ENCODE results near the gene MAMDC2. TPM values are rescaled to one million over a fixed set of nuclear protein-coding genes. Genes with fewer than 3 reads are reported as not detected.

Gene MAMDC2
- not detected for total RNA-seq

- DNase-seq (no peak), ATAC-seq (replicated peaks in 1 of 2) (peak in 1 of 2 donors; percentile 25)
- Mint-ChIP-seq H3K36me3 (ENCODE audit: insufficient read depth in 2 of 2) (no peaks in the 10 kb centered on the region), H3K9me3 (no peaks in the 10 kb centered on the region), H3K4me3 (peak within 1 kb of the TSS; percentile 55 to 70), H3K27ac (no peak within 1 kb of the TSS), H3K27me3 (ENCODE audit: low read depth) (peaks cover 51% of the 10 kb centered on the region), H3K4me1 (ENCODE audit: low read depth) (peaks cover 6% of the 10 kb centered on the region)
These were observed at the start of gene MAMDC2 for GRCh38 chr9:70043689-70044489. Gene MAMDC2 (plus strand): TSS chr9:70043848. CDS start chr9:70044198, 350 bp downstream.

DNA sequence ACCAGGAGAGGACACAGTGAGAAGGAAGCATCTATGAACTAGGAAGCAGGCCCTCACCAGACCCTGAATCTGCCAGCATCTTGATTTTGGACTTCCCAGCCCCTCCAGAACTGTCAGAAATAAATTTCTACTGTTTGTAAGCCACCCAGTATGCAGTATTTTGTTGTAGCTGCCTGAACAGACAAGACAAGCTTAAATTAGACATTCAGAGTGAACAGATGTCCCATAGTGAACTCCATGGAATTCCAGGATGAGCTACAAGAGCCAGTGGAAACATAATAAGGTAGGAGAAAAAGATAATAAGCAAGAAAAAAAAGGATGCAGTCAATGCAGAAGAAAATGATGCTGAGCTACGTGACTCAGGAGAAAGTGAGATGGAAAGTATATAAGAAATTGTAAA lies 47.8 kb upstream of the MAMDC2 start:
- ATAC-seq (replicated peaks in 1 of 2) (no peak), DNase-seq (no peak)
- no peak overlapping the region for H3K27ac Mint-ChIP-seq
- H3K4me1 Mint-ChIP-seq (ENCODE audit: low read depth): no peaks in the 10 kb centered on the region
- no peaks in the 10 kb centered on the region for H3K9me3 Mint-ChIP-seq
- H3K4me3 Mint-ChIP-seq: no peak overlapping the region
- peaks cover 34% of the 10 kb centered on the region for H3K27me3 Mint-ChIP-seq (ENCODE audit: low read depth)
- H3K36me3 Mint-ChIP-seq (ENCODE audit: insufficient read depth in 2 of 2): no peaks in the 10 kb centered on the region

DNA sequence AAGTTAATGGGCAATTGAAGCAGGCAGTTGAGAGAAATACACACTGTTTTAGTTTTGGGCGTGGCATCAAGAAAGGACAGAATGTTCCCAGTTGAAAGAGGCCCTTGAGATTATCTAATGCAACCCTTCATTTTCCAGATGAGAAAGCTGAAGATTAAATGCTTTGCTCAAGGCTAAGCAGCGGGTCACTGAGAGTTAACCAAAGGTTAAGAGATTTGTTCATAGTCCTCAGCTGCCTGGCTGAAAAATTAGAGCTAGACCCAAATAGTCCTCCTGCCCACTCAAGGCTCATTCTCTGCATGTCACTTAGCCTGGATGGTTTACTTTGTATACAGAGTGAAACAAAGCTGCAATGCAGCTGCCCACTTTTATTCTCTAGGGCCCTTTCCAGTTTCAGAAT lies 46.7 kb upstream of the MAMDC2 start:
- no peak overlapping the region for H3K27ac Mint-ChIP-seq
- H3K4me3 Mint-ChIP-seq: no peak overlapping the region
- ATAC-seq (replicated peaks in 1 of 2) (no peak), DNase-seq (no peak)
- H3K36me3 Mint-ChIP-seq (ENCODE audit: insufficient read depth in 2 of 2): no peaks in the 10 kb centered on the region
- no peaks in the 10 kb centered on the region for H3K9me3 Mint-ChIP-seq
- no peaks in the 10 kb centered on the region for H3K4me1 Mint-ChIP-seq (ENCODE audit: low read depth)
- H3K27me3 Mint-ChIP-seq (ENCODE audit: low read depth): peaks cover 23% of the 10 kb centered on the region

DNA sequence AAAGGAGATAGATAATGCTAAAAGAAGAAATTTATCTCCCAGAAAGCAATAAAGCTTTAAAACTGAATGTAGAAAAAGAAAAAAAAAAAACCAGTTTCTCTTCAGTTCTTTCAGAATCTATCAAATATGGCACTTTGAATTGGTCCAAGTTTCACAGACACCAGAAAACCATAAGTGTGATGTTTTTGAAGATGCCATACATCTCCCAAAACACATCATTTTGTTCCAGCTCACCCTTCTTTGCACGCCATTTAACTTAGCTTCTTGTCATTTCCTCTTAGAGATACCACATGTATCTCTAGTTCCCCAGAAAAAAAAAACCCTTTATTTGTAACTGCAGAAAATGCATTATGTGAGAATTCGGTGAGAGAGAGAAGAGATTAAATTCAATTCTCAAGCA lies 46.1 kb upstream of the MAMDC2 start:
- Mint-ChIP-seq H3K4me3 (no peak overlapping the region), H3K36me3 (ENCODE audit: insufficient read depth in 2 of 2) (no peaks in the 10 kb centered on the region), H3K9me3 (no peaks in the 10 kb centered on the region), H3K27ac (no peak overlapping the region), H3K4me1 (ENCODE audit: low read depth) (no peaks in the 10 kb centered on the region), H3K27me3 (ENCODE audit: low read depth) (peaks cover 18% of the 10 kb centered on the region)
- no peak for DNase-seq
- ATAC-seq (replicated peaks in 1 of 2): no peak

DNA sequence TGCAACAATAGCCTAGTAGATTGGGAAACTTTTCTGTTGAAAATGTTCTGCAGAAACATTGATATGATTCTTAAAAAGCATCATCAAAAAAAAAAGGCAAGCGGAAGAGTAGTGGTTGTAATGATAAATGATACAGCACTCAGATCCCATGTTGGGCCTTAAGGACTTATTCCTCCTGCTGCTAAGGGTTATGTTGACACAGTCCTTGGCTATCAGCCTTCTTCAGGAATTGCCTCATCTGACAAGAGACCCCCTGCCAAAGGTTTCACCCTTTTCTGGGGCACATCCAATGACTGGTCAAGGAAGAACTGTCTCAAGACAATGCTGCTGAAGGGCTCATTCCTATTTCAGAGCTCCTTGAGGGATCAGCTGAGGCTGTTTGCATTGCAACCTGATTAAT lies 44.3 kb upstream of the MAMDC2 start:
- no peak overlapping the region for H3K4me3 Mint-ChIP-seq
- H3K36me3 Mint-ChIP-seq (ENCODE audit: insufficient read depth in 2 of 2): no peaks in the 10 kb centered on the region
- no peak overlapping the region for H3K27ac Mint-ChIP-seq
- H3K4me1 Mint-ChIP-seq (ENCODE audit: low read depth): no peaks in the 10 kb centered on the region
- DNase-seq (no peak), ATAC-seq (replicated peaks in 1 of 2) (no peak)
- H3K9me3 Mint-ChIP-seq: no peaks in the 10 kb centered on the region
- H3K27me3 Mint-ChIP-seq (ENCODE audit: low read depth): peaks cover 4% of the 10 kb centered on the region

DNA sequence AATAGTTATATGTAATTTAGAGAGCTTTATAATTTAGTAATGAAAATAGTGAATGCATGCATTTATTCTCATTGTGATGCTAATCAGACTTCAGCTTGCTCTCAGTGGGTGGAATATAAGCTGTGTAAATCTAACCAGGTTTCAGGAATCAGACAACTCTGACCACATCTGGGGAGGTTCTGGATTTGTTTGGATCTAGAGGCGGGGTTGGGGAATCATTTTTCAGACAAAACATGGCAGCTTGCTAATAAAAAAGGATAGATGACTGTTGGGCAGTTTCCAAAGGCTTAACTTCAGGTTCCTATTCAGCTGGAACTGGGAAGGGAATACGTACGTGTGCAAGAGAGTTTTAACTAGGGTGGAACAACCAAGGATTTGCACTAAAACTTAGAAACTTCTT lies 43.2 kb upstream of the MAMDC2 start:
- DNase-seq (no peak), ATAC-seq (replicated peaks in 1 of 2) (no peak)
- no peak overlapping the region for H3K4me3 Mint-ChIP-seq
- H3K4me1 Mint-ChIP-seq (ENCODE audit: low read depth): no peaks in the 10 kb centered on the region
- H3K36me3 Mint-ChIP-seq (ENCODE audit: insufficient read depth in 2 of 2): no peaks in the 10 kb centered on the region
- no peaks in the 10 kb centered on the region for H3K9me3 Mint-ChIP-seq
- no peak overlapping the region for H3K27ac Mint-ChIP-seq
- H3K27me3 Mint-ChIP-seq (ENCODE audit: low read depth): peaks cover under 1% of the 10 kb centered on the region

GRCh38 chr9:70003901-70004714 lies 39.5 kb upstream of the MAMDC2 start:
- no peak overlapping the region for H3K27ac Mint-ChIP-seq
- H3K4me3 Mint-ChIP-seq: no peak overlapping the region

GRCh38 chr9:70006306-70006705 lies 37.3 kb upstream of the MAMDC2 start:
- Mint-ChIP-seq H3K9me3 (peaks cover 0 to 2% of the 10 kb centered on the region in 2 donors), H3K27me3 (ENCODE audit: low read depth) (peaks cover 26% of the 10 kb centered on the region), H3K4me1 (ENCODE audit: low read depth) (no peaks in the 10 kb centered on the region), H3K27ac (no peak overlapping the region), H3K36me3 (ENCODE audit: insufficient read depth in 2 of 2) (no peaks in the 10 kb centered on the region), H3K4me3 (no peak overlapping the region)
- DNase-seq: no peak
- ATAC-seq (replicated peaks in 1 of 2): no peak

More at GRCh38 chr9:70003901-70004714, 39.5 kb upstream of the MAMDC2 start:
- Mint-ChIP-seq H3K9me3 (no peaks in the 10 kb centered on the region), H3K36me3 (ENCODE audit: insufficient read depth in 2 of 2) (no peaks in the 10 kb centered on the region), H3K4me1 (ENCODE audit: low read depth) (no peaks in the 10 kb centered on the region), H3K27me3 (ENCODE audit: low read depth) (peaks cover 19% of the 10 kb centered on the region)
- ATAC-seq (replicated peaks in 1 of 2) (no peak), DNase-seq (no peak)

DNA sequence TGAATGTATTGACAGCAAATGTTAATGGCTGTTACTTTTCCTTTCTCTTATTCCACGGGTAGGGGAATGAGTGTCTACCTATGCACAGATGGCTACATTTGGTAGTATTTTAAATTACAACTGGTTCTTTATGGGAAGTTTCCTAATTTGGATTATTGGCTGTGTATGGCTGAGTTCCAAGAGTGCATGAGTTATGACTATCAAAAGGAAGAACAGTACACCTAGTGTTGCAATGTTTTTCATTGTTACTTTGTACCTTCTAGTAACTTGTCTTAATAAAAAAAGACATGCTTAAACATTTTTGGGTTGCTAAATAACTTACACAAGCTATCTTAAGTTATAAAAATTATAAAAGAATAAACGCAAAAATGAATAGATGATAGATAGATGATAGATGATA lies 35.8 kb upstream of the MAMDC2 start:
- Mint-ChIP-seq H3K9me3 (peaks cover 0 to 2% of the 10 kb centered on the region in 2 donors), H3K4me3 (no peak overlapping the region), H3K36me3 (ENCODE audit: insufficient read depth in 2 of 2) (no peaks in the 10 kb centered on the region), H3K27ac (no peak overlapping the region), H3K4me1 (ENCODE audit: low read depth) (no peaks in the 10 kb centered on the region), H3K27me3 (ENCODE audit: low read depth) (peaks cover 26% of the 10 kb centered on the region)
- DNase-seq: no peak
- ATAC-seq (replicated peaks in 1 of 2): no peak

DNA sequence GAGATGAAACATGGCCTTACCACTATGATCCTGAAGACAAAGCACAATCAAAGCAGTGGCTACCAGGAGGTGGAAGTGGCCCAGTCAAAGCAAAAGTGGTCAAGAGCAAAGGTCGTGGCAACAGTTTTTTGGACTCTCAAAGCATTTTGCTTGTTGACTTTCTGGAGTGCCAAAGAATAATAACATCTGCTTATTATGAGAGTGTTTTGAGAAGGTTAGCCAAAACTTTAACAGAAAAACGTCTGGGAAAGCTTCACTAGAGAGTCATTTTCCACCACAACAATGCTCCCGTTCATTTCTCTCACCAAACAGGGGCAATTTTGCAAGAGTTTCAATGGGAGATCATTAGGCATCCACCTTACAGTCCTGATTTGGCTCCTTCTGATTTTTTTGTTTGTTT lies 33.6 kb upstream of the MAMDC2 start:
- H3K27me3 Mint-ChIP-seq (ENCODE audit: low read depth): peaks cover 26% of the 10 kb centered on the region
- ATAC-seq (replicated peaks in 1 of 2): no peak
- no peak for DNase-seq
- no peaks in the 10 kb centered on the region for H3K36me3 Mint-ChIP-seq (ENCODE audit: insufficient read depth in 2 of 2)
- peaks cover 0 to 2% of the 10 kb centered on the region in 2 donors for H3K9me3 Mint-ChIP-seq
- no peaks in the 10 kb centered on the region for H3K4me1 Mint-ChIP-seq (ENCODE audit: low read depth)
- H3K4me3 Mint-ChIP-seq: no peak overlapping the region
- no peak overlapping the region for H3K27ac Mint-ChIP-seq

DNA sequence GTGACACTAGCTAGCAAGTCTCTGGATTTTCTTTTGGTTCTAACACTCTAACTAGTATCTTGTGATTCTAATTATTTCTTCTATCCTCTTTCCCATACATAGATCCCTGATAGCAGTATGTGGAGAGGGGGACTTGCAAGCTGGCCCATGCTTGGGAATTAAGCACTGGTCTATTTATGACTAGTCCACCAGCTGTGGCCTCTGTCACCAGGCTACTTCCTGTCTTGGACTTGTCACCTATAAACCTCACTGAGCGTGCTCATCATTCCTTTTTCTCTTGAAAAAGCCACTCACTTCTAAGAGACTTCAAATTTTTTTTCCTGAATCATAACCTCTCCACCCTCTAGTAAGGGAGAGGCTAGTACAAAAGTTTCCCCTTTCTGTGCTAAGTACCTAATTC lies 32.3 kb upstream of the MAMDC2 start:
- no peaks in the 10 kb centered on the region for H3K36me3 Mint-ChIP-seq (ENCODE audit: insufficient read depth in 2 of 2)
- ATAC-seq (replicated peaks in 1 of 2) (no peak), DNase-seq (no peak)
- H3K27me3 Mint-ChIP-seq (ENCODE audit: low read depth): peaks cover 18% of the 10 kb centered on the region
- H3K4me1 Mint-ChIP-seq (ENCODE audit: low read depth): no peaks in the 10 kb centered on the region
- H3K4me3 Mint-ChIP-seq: no peak overlapping the region
- peaks cover 0 to 2% of the 10 kb centered on the region in 2 donors for H3K9me3 Mint-ChIP-seq
- H3K27ac Mint-ChIP-seq: no peak overlapping the region

DNA sequence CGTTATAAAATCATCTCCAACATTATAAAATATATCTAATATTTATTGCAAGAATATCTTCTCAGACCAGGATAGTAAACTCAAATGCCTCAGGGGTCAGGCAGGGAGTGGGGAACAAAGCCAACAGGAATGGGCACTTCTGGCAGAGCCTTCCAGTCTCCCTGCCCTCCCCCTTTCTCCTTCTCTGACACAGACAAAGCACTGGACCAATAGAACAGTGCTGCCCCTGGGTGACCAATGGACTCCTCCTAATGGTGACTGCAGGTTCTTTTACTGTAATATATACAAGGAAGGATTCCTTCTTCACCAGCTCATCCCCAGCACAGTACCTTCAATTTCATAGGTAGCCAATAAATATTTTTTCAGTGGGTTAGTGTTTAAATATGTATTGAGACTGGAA lies 31.1 kb upstream of the MAMDC2 start:
- ATAC-seq (replicated peaks in 1 of 2) (no peak), DNase-seq (no peak)
- Mint-ChIP-seq H3K27ac (no peak overlapping the region), H3K4me1 (ENCODE audit: low read depth) (no peaks in the 10 kb centered on the region), H3K4me3 (no peak overlapping the region), H3K36me3 (ENCODE audit: insufficient read depth in 2 of 2) (no peaks in the 10 kb centered on the region), H3K9me3 (peaks cover 0 to 2% of the 10 kb centered on the region in 2 donors), H3K27me3 (ENCODE audit: low read depth) (peaks cover 10% of the 10 kb centered on the region)

DNA sequence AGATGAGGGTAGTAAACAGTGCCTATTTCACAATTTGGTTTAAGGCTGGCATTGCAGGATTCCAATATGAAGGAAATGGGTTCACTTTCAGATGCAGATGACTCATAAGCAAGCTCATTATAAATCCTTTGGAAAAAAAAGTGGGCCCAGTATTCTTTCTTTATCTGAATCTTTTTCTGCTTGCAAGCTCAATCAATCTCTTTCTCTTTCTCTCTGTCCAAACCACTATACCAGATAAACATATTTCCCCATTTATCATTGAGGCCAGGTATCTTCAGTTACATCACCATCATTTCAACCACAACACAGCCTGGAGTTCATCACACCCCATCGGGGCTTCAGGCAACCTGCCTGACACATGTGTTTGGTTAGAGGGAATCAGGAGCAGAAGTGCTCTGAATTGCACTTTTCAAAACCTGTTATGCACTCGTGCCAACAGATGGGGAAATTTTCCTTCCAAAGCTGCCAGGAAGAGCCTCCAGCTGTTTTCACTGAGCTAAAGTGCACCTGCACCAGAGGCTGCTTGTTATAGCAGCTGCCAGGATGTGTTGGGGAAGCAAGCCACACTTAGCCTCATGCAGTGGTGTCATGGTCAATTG lies 30.0 kb upstream of the MAMDC2 start:
- Mint-ChIP-seq H3K27me3 (ENCODE audit: low read depth) (peaks cover 9% of the 10 kb centered on the region), H3K4me1 (ENCODE audit: low read depth) (no peaks in the 10 kb centered on the region), H3K27ac (no peak overlapping the region), H3K4me3 (no peak overlapping the region), H3K36me3 (ENCODE audit: insufficient read depth in 2 of 2) (no peaks in the 10 kb centered on the region), H3K9me3 (peaks cover 0 to 2% of the 10 kb centered on the region in 2 donors)
- DNase-seq (no peak), ATAC-seq (replicated peaks in 1 of 2) (no peak)
